NB4 (cell line): ENCODE measurements around the gene EVA1A.

Experiments
- DNase-seq: peaks from one replicate; pipeline ENCODE4 v3.0.0; 2010; ENCODE audit warnings: low read depth
- H3K4me3 ChIP-seq: one replicate; pipeline ENCODE4 v1.5.1; 2011; ENCODE audit warnings: mild to moderate bottlenecking, low read depth, low read length, moderate library complexity
- CTCF ChIP-seq: IDR thresholded peaks from one replicate; pipeline ENCODE4 v1.5.1; 2012; ENCODE audit warnings: low read depth, low read length
- MYC ChIP-seq: IDR thresholded peaks from 2 replicates; pipeline ENCODE4 v1.6.1; 2011; ENCODE audit warnings: low read depth, low read length
- POLR2A ChIP-seq: IDR thresholded peaks from 2 replicates; pipeline ENCODE4 v1.6.1; 2011; ENCODE audit warnings: mild to moderate bottlenecking; ENCODE audit not compliant: insufficient read length; ENCODE audit errors: extremely low read depth
- TF ChIP-seq, protein P1 (sequence below): IDR thresholded peaks from 2 replicates; pipeline ENCODE4 v1.6.1; 2011; ENCODE audit warnings: low read depth, low read length

Gene EVA1A

DNA sequence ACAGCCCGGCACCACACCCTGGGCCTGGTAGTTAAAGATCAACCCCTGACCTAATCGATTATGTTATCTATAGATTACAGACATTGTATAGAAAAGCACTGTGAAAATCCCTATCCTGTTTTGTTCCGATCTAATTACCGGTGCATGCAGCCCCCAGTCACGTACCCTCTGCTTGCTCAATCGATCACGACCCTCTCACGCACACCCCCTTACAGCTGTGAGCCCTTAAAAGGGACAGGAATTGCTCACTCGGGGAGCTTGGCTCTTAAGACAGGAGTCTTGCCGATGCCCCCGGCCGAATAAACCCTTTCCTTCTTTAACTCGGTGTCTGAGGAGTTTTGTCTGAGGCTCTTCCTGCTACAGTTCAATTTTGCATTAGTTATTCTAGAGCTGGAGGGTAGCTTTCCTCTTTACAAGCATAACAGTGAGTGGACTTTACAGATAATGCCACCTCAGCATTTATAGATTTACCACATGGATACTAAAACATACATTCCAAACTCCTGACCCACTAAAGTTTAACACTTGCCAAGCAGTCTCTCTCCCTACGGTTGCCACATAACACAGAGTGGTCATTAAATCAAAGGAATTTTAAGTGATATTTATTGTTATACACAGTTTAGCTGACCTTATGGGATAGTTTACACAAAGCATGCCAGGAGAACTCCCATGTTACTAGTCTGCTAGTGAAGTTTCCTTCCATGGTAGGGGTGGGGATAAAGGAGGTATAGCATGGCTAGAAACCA is 101.0 kb downstream of the EVA1A start:
- H3K4me3 ChIP-seq, result no peak overlapping the region
- TF ChIP-seq, protein P1, sequence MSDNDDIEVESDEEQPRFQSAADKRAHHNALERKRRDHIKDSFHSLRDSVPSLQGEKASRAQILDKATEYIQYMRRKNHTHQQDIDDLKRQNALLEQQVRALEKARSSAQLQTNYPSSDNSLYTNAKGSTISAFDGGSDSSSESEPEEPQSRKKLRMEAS, result no peak
- TF ChIP-seq CTCF, result no peak
- TF ChIP-seq MYC, result no peak
- DNase-seq, result no peak

- no peak overlapping the region for H3K4me3 ChIP-seq
- DNase-seq, result no peak
- TF ChIP-seq MYC (no peak), CTCF (no peak), POLR2A (no peak)
- TF ChIP-seq, protein P1, result no peak
These were observed 102.5 kb downstream of the EVA1A start for GRCh38 chr2:75458201-75458600.

DNA sequence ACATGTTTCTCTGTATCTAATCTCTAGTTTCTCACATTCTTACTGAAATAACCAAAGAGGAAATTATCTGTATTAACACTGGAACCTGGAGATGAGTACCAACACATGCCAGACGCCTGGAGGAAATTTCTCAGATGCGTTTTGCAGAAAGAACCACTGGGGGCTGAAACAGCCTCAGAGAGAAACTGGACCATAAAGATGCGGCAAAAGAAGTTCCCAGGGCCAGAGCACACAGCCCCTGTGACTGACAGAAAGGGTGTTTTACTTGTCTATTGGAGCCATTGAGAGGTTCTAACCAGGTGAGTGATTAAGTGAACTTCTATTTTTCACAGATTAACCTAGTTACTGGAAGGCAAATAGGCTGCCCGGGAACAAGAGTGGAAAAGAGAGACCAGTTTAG is 103.9 kb downstream of the EVA1A start:
- no peak for DNase-seq
- TF ChIP-seq POLR2A, result no peak
- H3K4me3 ChIP-seq, result no peak overlapping the region

DNA sequence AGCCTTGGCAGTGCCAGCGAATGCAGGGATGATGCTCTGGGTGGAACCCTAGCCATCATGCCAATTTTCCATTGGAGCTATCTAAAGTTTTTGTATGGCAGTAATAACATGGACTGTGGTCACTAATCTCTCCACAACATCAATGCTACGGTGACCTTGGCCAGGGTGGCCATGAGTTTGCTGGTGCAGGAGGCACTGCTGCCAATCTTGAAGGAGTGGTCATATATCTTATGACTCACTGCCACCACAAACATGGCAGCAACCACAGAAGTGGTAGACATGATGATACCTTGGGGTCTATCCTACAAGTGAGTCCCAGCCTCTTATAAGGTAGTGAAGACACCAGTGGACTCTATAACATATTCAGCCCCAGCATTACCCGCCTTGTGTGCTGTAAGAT is 104.6 kb downstream of the EVA1A start:
- DNase-seq, result no peak
- H3K4me3 ChIP-seq, result no peak overlapping the region
- TF ChIP-seq CTCF, result no peak
- no peak for TF ChIP-seq POLR2A
- TF ChIP-seq, protein P1, result no peak
- TF ChIP-seq MYC, result no peak

DNA sequence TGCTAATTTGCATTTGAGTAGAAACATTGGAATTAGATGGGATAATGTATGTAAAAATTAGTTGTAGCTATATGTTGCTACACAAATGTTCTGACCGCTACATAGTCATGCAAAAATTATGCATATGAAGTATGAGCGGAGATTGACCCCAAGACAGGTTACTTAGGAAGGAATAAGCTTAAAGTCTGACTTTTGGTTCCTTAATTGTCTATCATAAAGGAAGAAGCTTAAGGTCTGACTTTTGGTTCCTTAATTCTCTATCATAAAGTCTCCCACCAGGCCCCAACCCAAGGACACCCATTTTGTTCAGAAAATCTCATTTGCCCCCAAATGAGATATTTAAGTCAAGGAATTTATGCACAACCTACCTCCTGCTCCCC is 106.5 kb downstream of the EVA1A start:
- H3K4me3 ChIP-seq, result no peak overlapping the region
- DNase-seq, result no peak
- TF ChIP-seq MYC (no peak), POLR2A (no peak), CTCF (no peak)
- TF ChIP-seq, protein P1, result no peak

- DNase-seq, result no peak
- TF ChIP-seq MYC (no peak), CTCF (no peak), POLR2A (no peak)
- TF ChIP-seq, protein P1, result no peak
- H3K4me3 ChIP-seq, result no peak overlapping the region
These were observed 107.1 kb downstream of the EVA1A start for GRCh38 chr2:75453384-75454240.
